GM08714 (cell line): ENCODE data around the gene MLF1.

Experiments used
- H3K4me3 ChIP-seq: fragments of 200-500 bp; sonication (Bioruptor generic); 2 replicates; pipeline ENCODE4 v1.5.1; 2014; ENCODE audit warnings: mild to moderate bottlenecking, low read length, inconsistent platforms
- ZNF274 ChIP-seq: IDR thresholded peaks from 2 replicates; pipeline ENCODE4 v1.6.1; 2012; ENCODE audit warnings: mild to moderate bottlenecking, low read depth, low read length

The MLF1 gene

GRCh38 chr3:158562674-158563073 is 8.3 kb upstream of the MLF1 start:
- H3K4me3 ChIP-seq: no peak overlapping the region
- no peak for TF ChIP-seq ZNF274

GRCh38 chr3:158563076-158563475 is 7.9 kb upstream of the MLF1 start:
- TF ChIP-seq ZNF274: no peak
- H3K4me3 ChIP-seq: no peak overlapping the region

- TF ChIP-seq ZNF274: no peak
- H3K4me3 ChIP-seq: no peak overlapping the region
Observed at GRCh38 chr3:158565076-158565475, 5.9 kb upstream of the MLF1 start.

GRCh38 chr3:158568784-158569183 is 2.2 kb upstream of the MLF1 start:
- H3K4me3 ChIP-seq: no peak overlapping the region

DNA sequence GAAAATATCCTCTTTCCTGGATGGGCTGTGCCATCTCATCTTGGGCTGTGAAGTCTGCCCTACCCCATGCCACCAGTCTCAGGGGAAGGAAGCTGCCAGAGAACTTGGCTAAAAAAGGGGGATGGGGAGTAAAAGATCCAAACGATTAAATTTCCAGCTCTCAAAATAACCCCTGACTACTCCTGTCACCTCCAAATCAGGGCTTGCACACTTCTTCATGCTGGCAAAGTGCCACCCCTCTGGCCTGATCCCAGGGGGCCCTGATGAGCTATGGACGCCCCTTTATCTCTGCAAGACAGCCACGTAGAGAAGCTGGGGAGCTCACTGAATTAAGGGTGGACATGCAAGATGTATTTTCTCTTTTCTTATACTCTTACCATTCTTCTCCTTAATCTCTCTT is 1.2 kb upstream of the MLF1 start:
- TF ChIP-seq ZNF274: no peak
- no peak overlapping the region for H3K4me3 ChIP-seq

More at GRCh38 chr3:158568784-158569183, 2.2 kb upstream of the MLF1 start:
- TF ChIP-seq ZNF274: no peak

DNA sequence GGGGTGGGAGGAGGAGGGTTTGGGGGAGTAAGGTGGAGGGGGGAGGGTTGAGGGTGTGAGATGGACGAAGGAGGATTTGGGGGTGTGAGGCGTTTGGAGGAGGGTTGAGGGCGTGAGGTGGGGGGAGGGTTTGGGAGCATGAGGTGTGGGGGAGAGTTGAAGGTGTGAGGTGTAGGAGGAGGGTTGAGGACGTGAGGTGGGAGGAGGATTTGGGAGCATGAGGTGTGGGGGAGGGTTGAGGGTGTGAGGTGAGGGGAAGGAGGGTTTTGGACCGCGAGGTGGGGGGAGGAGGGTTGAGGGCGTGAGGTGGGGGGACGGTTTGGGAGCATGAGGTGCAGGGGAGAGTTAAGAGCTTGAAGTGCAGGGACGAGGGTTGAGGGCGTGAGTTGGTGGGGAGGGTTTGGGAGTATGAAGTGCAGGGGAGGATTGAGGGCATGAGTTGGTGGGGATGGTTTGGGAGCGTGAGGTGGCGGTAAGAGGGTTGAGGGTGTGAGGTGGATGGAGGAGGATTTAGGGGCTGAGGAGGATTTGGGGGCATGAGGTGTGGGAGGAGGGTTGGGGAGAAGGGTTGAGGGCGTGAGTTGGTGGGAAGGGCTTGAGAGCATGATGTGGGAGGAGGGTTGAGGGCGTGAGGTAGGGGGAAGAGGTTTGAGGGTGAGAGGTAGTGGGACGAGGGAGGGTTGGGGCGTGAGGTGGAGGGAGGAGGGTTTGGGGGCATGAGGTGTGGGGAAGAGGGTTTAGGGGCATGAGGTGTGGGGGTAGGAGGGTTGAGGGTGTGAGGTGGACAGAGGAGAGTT is 1.2 kb downstream of the MLF1 start:
- TF ChIP-seq ZNF274: no peak
- H3K4me3 ChIP-seq: no peak overlapping the region

GRCh38 chr3:158572766-158573060 is 1.7 kb downstream of the MLF1 start:
- TF ChIP-seq ZNF274: no peak

DNA sequence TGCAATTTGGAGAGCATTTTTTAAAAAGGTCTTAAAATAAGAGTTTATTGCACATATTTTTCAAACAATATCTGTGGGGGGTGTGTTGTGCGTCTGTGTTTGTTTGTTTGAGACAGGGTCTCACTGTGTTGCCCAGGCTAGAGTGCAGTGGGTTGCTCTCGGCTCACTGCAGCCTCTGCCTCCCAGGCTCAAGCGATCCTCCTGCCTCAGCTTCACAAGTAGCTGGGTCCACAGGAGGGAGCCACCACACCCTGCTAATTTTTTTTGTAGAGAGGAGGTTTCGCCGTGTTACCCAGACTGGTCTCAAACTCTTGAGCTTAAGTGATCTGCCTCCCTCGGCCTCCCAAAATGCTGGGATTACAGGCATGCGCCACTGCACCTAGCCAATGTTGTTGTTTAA is 2.7 kb downstream of the MLF1 start:
- TF ChIP-seq ZNF274: no peak
- H3K4me3 ChIP-seq: no peak overlapping the region

More at GRCh38 chr3:158572766-158573060, 1.7 kb downstream of the MLF1 start:
- no peak overlapping the region for H3K4me3 ChIP-seq

DNA sequence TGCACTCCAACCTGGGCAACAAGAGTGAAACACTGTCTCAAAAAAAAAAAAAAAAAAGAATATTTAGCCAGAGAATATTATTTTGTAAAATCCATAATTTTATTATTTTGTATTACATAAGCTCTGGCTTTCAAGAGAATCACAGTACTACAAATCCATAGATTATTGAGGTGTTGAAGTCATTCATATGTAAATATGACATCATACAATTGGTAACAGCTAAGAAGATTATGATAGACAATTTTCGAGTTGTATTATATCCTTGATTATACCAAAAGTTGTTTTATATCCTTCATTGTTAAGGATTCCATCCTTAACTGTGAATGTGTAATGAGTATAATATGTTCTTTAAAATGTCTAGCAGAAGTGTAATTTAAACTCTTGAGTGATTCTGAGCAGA is 3.7 kb downstream of the MLF1 start:
- no peak overlapping the region for H3K4me3 ChIP-seq
- no peak for TF ChIP-seq ZNF274

- H3K4me3 ChIP-seq: no peak overlapping the region
- TF ChIP-seq ZNF274: no peak
Observed at GRCh38 chr3:158590223-158590622, 19.2 kb downstream of the MLF1 start.

- TF ChIP-seq ZNF274: no peak
- no peak overlapping the region for H3K4me3 ChIP-seq
Observed at GRCh38 chr3:158600787-158601186, 29.8 kb downstream of the MLF1 start.

DNA sequence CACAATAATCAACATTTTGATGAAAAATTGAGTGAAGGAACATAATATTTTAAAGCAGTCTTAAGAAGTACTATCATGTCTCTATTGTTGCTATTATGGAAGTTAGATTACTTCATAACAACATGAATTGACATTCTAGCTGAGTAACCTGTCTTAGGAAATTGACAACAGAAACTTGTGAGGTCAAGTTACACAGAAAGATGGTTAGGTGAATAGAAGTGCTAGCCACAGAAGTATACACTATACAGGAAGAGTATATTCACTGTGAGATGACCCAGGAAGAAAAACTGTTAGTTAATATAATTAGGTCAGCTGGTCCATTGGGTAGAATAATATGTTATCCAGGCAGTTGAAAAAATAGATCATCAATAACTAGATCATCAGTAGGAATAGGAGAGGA is 31.2 kb downstream of the MLF1 start:
- no peak for TF ChIP-seq ZNF274

GRCh38 chr3:158617982-158618875 is 47.2 kb downstream of the MLF1 start:
- H3K4me3 ChIP-seq: no peak overlapping the region
- TF ChIP-seq ZNF274: no peak

More for the DNA sequence above, 31.2 kb downstream of the MLF1 start:
- no peak overlapping the region for H3K4me3 ChIP-seq

DNA sequence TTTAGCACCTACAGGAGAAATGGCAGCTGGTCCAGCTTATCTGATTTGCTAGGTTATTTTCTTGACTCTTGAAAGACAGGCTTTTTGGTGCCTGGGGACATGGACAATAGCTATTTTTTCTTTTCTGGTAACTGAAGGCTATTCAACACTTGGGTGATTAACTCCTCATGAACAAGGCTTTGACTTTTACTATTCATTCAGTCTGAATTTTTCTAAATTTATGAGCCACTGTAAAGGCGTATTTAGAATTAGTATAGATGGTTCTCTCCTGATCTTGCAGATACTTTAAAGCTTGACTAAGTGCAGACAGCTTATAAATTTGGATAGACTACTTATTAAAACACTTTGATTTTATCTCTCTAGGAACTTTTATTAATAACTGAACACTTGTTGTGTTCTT is 54.9 kb downstream of the MLF1 start:
- no peak for TF ChIP-seq ZNF274
- no peak overlapping the region for H3K4me3 ChIP-seq

GRCh38 chr3:158631981-158632380 is 61.0 kb downstream of the MLF1 start:
- no peak for TF ChIP-seq ZNF274
- H3K4me3 ChIP-seq: no peak overlapping the region

GRCh38 chr3:158640646-158641045 is 69.7 kb downstream of the MLF1 start:
- TF ChIP-seq ZNF274: no peak
- H3K4me3 ChIP-seq: no peak overlapping the region
